Mesodermal cell (in vitro differentiated cells): ENCODE results near the gene GDPD5.

ENCODE experiments used
- H3K27ac ChIP-seq: 2 replicates; pipeline ENCODE4 v1.7.0; 2013; ENCODE audit warnings: mild to moderate bottlenecking, low read depth, low read length, moderate library complexity; ENCODE audit not compliant: severe bottlenecking
- H3K36me3 ChIP-seq: 2 replicates; pipeline ENCODE4 v1.7.1; 2013; ENCODE audit warnings: mild to moderate bottlenecking, low read length, moderate library complexity; ENCODE audit not compliant: control insufficient read depth, insufficient read depth
- H3K4me1 ChIP-seq: one replicate; pipeline ENCODE4 v1.7.1; 2013; ENCODE audit warnings: mild to moderate bottlenecking, low read length; ENCODE audit not compliant: insufficient read depth, control insufficient read depth, poor library complexity, severe bottlenecking
- H3K4me3 ChIP-seq: 2 replicates; pipeline ENCODE4 v1.7.0; 2013; ENCODE audit warnings: low read length, control low read depth, mild to moderate bottlenecking; ENCODE audit not compliant: insufficient read depth, poor library complexity, severe bottlenecking; ENCODE audit errors: extremely low read depth
- H3K9me3 ChIP-seq: 2 replicates; pipeline ENCODE4 v1.7.1; 2013; ENCODE audit warnings: mild to moderate bottlenecking, low read length, moderate library complexity; ENCODE audit not compliant: control insufficient read depth
- WGBS, 2 experiments: methylation state at CpG; one replicate each; pipeline ENCODE4 v1.1.5; 2013; ENCODE audit warnings: missing lambda C conversion rate in 2 of 2; ENCODE audit not compliant: insufficient coverage in 2 of 2; 5-methylcytosine and 5-hydroxymethylcytosine counted together

Gene GDPD5

GRCh38 chr11:75475767-75476650 is 49.7 kb downstream of the GDPD5 start:
- H3K36me3 ChIP-seq, result no peaks in the 10 kb centered on the region
- no peak overlapping the region for H3K4me3 ChIP-seq
- WGBS, 2 experiments, result 92 to 97% methylated on average over 9 of the region's 9 CpGs
- H3K9me3 ChIP-seq, result no peaks in the 10 kb centered on the region
- peak overlapping the region; percentile 45 for H3K27ac ChIP-seq
- H3K4me1 ChIP-seq, result peaks cover 36% of the 10 kb centered on the region

- Histone ChIP-seq H3K9me3 (no peaks in the 10 kb centered on the region), H3K4me3 (no peak overlapping the region), H3K4me1 (peaks cover 36% of the 10 kb centered on the region), H3K36me3 (no peaks in the 10 kb centered on the region), H3K27ac (peak overlapping the region; percentile 7)
- 35 to 37% methylated on average over 8 to 12 of the region's 16 CpGs for WGBS, 2 experiments
Measured at GRCh38 chr11:75474878-75475766, 50.6 kb downstream of the GDPD5 start.

GRCh38 chr11:75474240-75474639 is 51.5 kb downstream of the GDPD5 start:
- no peaks in the 10 kb centered on the region for H3K36me3 ChIP-seq
- H3K9me3 ChIP-seq, result no peaks in the 10 kb centered on the region
- WGBS, 2 experiments, result no CpG with 5 or more reads among the region's 1 CpG

GRCh38 chr11:75473684-75474083 is 52.1 kb downstream of the GDPD5 start:
- WGBS, 2 experiments, result 82 to 88% methylated on average over 4 of the region's 6 CpGs
- Histone ChIP-seq H3K9me3 (no peaks in the 10 kb centered on the region), H3K36me3 (no peaks in the 10 kb centered on the region), H3K4me3 (no peak overlapping the region), H3K27ac (no peak overlapping the region), H3K4me1 (peaks cover 41% of the 10 kb centered on the region)

More at GRCh38 chr11:75474240-75474639, 51.5 kb downstream of the GDPD5 start:
- Histone ChIP-seq H3K4me3 (no peak overlapping the region), H3K4me1 (peaks cover 36% of the 10 kb centered on the region), H3K27ac (no peak overlapping the region)

GRCh38 chr11:75472081-75472732 is 53.5 kb downstream of the GDPD5 start:
- no peaks in the 10 kb centered on the region for H3K9me3 ChIP-seq
- no peak overlapping the region for H3K27ac ChIP-seq
- WGBS, 2 experiments, result 97 to 100% methylated on average over 5 of the region's 5 CpGs
- peaks cover 56% of the 10 kb centered on the region for H3K4me1 ChIP-seq
- no peaks in the 10 kb centered on the region for H3K36me3 ChIP-seq
- no peak overlapping the region for H3K4me3 ChIP-seq

- WGBS, 2 experiments, result 71 to 83% methylated on average over 3 to 4 of the region's 7 CpGs
- Histone ChIP-seq H3K4me1 (peaks cover 53% of the 10 kb centered on the region), H3K27ac (no peak overlapping the region)
Measured at GRCh38 chr11:75471176-75471973, 54.4 kb downstream of the GDPD5 start.

GRCh38 chr11:75470476-75471080 is 55.2 kb downstream of the GDPD5 start:
- Histone ChIP-seq H3K27ac (no peak overlapping the region), H3K9me3 (no peaks in the 10 kb centered on the region)
- 92 to 95% methylated on average over 2 to 4 of the region's 7 CpGs for WGBS, 2 experiments

More at GRCh38 chr11:75471176-75471973, 54.4 kb downstream of the GDPD5 start:
- H3K36me3 ChIP-seq, result no peaks in the 10 kb centered on the region
- H3K9me3 ChIP-seq, result no peaks in the 10 kb centered on the region
- no peak overlapping the region for H3K4me3 ChIP-seq

GRCh38 chr11:75469785-75470405 is 55.8 kb downstream of the GDPD5 start:
- Histone ChIP-seq H3K9me3 (no peaks in the 10 kb centered on the region), H3K27ac (no peak overlapping the region), H3K36me3 (no peaks in the 10 kb centered on the region), H3K4me3 (no peak overlapping the region), H3K4me1 (peaks cover 52% of the 10 kb centered on the region)
- WGBS, 2 experiments, result 96 to 100% methylated on average over 1 to 4 of the region's 6 CpGs

More at GRCh38 chr11:75470476-75471080, 55.2 kb downstream of the GDPD5 start:
- Histone ChIP-seq H3K4me3 (no peak overlapping the region), H3K4me1 (peaks cover 52% of the 10 kb centered on the region), H3K36me3 (no peaks in the 10 kb centered on the region)

GRCh38 chr11:75468534-75469340 is 57.0 kb downstream of the GDPD5 start:
- H3K9me3 ChIP-seq, result no peaks in the 10 kb centered on the region
- WGBS, 2 experiments, result 81 to 85% methylated on average over 3 to 11 of the region's 14 CpGs
- no peak overlapping the region for H3K4me3 ChIP-seq
- H3K36me3 ChIP-seq, result no peaks in the 10 kb centered on the region
- peaks cover 48% of the 10 kb centered on the region for H3K4me1 ChIP-seq
- H3K27ac ChIP-seq, result peak overlapping the region; percentile 23
